GM21825 (cell line): Measurements from ENCODE around the gene ARID5B.

Experiments
- ATAC-seq: cut with Tn5 transposase; IDR thresholded peaks from one replicate; pipeline ENCODE4 v1.9.1; 2021; ENCODE audit warnings: mild to moderate bottlenecking, moderate library complexity; ENCODE audit not compliant: unreplicated experiment

Gene ARID5B

GRCh38 chr10:61903221-61903927 is 1.9 kb downstream of the ARID5B start:
- ATAC-seq: peak; percentile 49

DNA sequence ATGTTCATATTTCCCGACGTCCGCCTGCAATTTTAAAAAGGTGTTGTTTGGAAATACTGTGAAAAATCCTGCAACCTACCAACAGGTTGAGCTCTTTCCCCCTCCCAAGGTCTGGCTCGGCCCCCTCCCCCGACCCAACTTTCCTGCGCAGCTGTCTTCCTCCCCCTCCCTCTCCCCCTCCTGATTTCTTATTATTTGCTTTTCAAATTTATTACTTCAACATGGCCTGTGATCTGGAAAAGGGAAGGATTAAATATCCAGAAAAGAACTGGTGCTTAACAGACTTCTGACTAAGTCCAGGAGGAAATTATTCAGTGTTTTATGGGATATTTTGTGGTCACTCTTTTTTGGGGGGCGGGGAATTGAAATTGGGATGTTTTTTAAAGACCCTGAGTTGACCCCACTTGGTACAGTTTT is 2.4 kb downstream of the ARID5B start:
- ATAC-seq: no peak

GRCh38 chr10:61904733-61905725 is 3.5 kb downstream of the ARID5B start:
- ATAC-seq: peak; percentile 51

- ATAC-seq: no peak
These were observed 4.5 kb downstream of the ARID5B start for GRCh38 chr10:61905837-61906561.

DNA sequence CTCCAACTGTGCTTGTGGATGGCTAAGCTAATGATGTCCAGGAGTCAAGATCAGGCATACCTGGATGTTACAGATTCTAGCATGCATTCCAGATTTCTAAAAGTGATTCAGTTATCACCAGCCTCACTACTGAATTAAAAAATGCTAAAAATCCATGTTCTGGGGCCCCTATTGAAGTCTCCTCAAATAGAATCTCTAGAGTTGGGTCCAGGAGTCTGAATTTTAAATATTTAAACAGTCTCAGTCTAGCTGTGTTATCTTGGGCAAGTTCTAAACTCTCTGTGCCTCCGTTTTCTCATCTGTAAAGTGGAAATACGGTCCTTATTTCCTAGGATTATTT is 5.0 kb downstream of the ARID5B start:
- ATAC-seq: no peak

DNA sequence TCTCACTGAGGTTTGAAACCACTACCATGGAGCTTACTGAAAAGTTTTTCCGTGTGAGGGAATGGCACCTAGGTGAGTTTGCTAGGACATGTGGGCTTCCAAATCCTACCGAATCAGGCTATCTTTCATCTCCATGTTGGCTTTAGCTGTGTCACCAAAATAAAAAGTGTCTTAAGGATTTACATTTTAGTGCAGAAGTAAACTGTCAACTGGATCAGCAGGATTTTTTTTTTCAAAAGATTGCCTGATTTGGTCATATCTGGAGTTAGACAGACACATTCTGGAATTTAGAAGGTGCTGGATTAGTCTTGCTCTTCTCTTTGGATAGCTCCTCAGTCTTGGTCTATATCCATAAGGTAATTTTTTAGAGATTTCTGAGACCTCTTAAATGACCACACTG is 5.5 kb downstream of the ARID5B start:
- ATAC-seq: no peak

DNA sequence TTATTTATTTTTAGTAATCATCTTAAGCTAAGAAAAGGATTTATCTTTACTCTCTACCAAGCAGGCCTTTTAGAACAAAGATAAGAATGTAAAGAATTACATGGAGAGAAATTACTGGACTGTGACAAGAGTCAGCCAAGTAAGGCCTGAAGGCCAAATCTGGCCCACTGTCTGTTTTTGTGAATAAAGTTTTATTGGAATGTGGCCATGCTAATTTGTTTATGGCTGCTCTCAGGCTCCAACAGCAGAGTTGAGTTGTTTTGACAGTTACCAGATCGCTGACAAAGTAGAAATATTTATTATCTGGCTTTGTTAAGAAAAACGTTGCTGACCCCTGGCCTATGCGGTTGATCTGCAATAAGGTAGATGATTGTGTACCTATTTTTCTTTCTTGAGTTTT is 6.1 kb downstream of the ARID5B start:
- no peak for ATAC-seq

GRCh38 chr10:61910226-61910805 is 8.8 kb downstream of the ARID5B start:
- ATAC-seq: no peak

GRCh38 chr10:61910894-61911293 is 9.4 kb downstream of the ARID5B start:
- no peak for ATAC-seq

GRCh38 chr10:61911425-61911824 is 9.9 kb downstream of the ARID5B start:
- no peak for ATAC-seq

- no peak for ATAC-seq
These were observed 11.5 kb downstream of the ARID5B start for GRCh38 chr10:61912981-61913380.

GRCh38 chr10:61918140-61918539 is 16.6 kb downstream of the ARID5B start:
- no peak for ATAC-seq

- no peak for ATAC-seq
These were observed 17.5 kb downstream of the ARID5B start for GRCh38 chr10:61918989-61919388.

DNA sequence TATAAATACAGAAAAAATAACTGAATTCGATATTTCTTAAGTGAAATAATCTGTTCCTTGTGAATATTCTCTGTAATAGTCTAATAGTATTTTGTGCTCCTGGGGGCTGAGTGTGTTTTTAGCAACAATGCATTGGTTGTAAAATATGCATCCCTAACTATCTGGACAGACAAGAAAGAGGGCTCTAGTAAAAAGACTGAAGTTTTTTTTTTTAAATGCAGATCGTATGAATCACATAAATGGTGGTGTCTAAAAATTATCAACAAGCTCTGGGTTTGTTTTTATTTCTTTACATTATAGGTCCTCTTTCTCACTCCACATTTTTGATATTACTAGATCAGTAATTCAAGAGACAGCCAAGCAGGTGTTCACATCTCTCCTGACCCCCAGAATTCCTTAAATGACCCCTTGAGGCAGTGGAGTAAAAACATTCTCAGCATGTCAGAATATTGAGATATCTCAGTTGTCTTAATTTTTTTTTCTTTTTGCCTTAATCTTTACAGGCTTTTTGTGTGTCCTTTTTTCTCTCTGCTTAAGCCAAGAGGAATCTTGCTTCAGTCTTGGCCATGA is 18.2 kb downstream of the ARID5B start:
- ATAC-seq: no peak

- no peak for ATAC-seq
These were observed 19.6 kb downstream of the ARID5B start for GRCh38 chr10:61921143-61921542.

GRCh38 chr10:61923210-61923949 is 21.9 kb downstream of the ARID5B start:
- no peak for ATAC-seq

- ATAC-seq: no peak
These were observed 22.4 kb downstream of the ARID5B start for GRCh38 chr10:61923950-61924274.

DNA sequence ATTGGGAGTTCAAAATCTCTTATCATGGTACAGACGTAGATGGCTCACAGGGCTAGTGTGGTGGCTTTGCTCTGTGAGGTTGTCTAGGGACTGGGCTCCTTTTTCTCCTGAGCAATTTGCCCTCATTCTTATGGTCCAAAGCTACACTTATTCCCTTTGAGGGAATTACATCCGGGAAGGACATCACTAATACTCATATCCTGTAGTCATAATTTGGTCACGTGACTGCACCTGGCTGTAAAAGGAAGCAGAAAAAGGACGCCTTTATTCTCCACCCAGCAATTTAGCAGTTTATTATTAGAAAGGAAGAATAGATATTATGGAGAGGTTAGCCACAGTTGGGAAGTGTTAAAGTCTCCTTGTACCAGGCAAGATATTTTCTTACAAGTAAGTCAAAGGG is 28.1 kb downstream of the ARID5B start:
- no peak for ATAC-seq

DNA sequence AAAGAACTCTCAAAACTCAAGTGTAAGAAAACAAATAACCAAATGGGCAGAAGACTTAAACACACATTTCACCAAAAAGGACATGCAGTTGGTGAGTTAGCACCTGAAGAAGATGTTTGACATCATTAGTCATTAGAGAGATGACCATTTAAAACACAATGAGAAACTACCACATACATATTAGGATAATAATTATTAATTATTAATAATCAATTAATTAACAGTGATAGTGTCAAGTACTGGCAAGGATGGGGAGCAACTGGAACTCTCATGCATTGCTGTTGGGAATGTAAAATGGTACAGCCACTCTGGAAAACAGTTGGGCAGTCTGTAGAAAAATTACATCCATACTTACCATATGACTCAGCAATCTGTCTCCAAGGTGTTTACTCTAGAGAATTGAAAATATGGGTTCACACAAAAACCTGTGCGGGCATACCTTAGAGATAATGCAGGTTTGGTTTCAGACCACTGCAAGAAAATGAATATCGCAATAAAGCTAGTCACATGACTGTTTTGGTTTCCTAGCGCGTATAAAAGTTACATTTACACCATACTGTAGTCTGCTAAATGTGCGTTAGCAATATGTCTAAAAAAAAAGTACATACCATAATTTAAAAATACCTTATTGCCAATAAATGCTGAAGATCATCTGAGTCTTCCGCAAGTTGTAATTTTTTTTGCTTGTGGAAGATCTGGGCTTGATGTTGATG is 30.3 kb downstream of the ARID5B start:
- ATAC-seq: no peak
